NCI-H510A (cell line): ENCODE results near the gene CD58.

ENCODE experiments used
- DNase-seq: peaks from one replicate; lab custom pipeline; 2025; lab: John Stamatoyannopoulos, UW

The CD58 gene

GRCh38 chr1:116538544-116538943 lies 32.3 kb downstream of the CD58 start:
- DNase-seq = no peak

GRCh38 chr1:116537898-116538297 lies 32.9 kb downstream of the CD58 start:
- no peak for DNase-seq

GRCh38 chr1:116537040-116537831 lies 33.6 kb downstream of the CD58 start:
- no peak for DNase-seq

GRCh38 chr1:116534014-116534739 lies 36.6 kb downstream of the CD58 start:
- no peak for DNase-seq

- no peak for DNase-seq
Observed at GRCh38 chr1:116533429-116533820, 37.4 kb downstream of the CD58 start.

GRCh38 chr1:116532671-116533428 lies 38.0 kb downstream of the CD58 start:
- DNase-seq = no peak

DNA sequence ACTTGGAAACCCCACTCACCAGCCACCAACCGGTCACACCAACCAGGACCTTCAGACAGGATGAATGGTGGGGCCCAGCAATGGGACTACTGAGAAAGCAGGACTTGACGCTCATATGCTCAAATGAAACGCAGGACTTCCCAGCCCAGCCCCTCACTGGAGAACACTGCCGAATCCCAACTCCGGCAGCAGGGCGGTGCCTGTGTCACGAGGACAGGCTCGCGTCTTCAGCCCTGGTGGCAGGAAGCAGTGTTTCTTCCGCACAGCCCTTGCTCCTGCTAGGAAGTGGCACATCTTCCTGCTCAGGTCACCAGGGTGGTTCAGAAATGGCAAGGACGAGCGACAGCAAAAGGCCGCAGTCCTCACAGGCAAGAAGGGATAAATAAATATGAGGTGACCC lies 38.9 kb downstream of the CD58 start:
- DNase-seq = no peak

GRCh38 chr1:116529681-116530080 lies 41.1 kb downstream of the CD58 start:
- no peak for DNase-seq

DNA sequence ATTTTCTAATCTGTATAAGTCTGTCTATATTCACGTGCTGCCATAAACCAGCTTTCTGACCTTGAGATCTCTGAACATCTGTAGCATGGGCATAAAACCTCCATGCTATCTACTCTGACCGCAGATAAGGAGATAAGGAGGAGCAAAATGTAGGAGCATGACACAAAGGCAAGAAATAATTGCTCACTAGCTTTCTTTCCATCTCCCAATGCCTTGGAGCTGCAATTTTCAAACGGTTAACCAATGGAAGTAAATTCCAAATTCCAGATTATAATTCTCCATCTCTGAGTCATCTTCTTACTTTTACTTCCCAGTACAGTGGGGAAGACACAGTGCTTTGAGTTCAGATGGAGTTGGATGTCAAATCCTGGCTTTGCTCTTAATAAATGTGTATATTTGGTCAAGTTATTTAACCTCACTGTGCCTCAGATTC lies 41.6 kb downstream of the CD58 start:
- no peak for DNase-seq

- DNase-seq = no peak
Observed at GRCh38 chr1:116528329-116529083, 42.3 kb downstream of the CD58 start.

GRCh38 chr1:116525440-116525839 lies 45.4 kb downstream of the CD58 start:
- no peak for DNase-seq

GRCh38 chr1:116521186-116521585 lies 49.6 kb downstream of the CD58 start:
- DNase-seq = no peak

DNA sequence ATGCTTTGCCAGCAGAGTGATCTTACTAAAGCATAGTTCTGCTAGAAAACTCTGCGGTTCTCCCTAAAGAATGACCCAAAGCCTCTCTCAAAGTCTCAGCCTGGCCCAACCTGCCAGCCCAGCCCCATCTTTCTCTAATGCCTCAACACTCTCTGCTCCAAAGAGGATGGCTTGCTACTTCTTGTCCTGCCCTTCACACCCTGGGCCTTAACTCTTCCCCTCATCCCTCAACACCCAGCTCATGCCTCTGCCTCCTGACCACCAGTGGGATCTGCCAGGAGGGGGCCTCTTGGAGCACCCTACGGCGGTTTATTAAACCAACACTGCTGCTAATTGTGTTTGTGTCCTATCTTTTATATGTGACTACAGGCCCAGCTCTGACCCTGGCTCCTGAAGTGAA lies 52.4 kb downstream of the CD58 start:
- no peak for DNase-seq

DNA sequence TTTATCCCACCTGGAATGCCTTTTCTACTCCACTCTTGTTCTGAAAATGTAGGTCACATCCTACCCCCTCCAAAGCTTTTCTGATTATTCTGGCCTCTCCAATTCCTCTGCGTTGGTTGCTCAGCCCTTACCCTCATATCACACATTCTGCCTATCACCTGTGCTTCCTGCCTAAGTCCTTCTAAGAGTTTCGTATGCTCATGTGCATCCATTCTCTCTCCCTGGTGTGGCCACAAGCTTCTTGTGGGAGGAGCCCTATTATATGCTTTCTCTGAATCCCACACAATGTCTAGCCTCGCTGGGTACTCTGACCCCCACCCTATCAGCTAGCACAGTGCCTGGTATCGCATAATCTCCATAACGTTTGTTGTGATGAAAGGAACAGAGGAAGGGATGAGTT lies 54.2 kb downstream of the CD58 start:
- no peak for DNase-seq

GRCh38 chr1:116515702-116516101 lies 55.1 kb downstream of the CD58 start:
- DNase-seq = no peak

- no peak for DNase-seq
Observed at GRCh38 chr1:116514708-116515525, 55.9 kb downstream of the CD58 start.

DNA sequence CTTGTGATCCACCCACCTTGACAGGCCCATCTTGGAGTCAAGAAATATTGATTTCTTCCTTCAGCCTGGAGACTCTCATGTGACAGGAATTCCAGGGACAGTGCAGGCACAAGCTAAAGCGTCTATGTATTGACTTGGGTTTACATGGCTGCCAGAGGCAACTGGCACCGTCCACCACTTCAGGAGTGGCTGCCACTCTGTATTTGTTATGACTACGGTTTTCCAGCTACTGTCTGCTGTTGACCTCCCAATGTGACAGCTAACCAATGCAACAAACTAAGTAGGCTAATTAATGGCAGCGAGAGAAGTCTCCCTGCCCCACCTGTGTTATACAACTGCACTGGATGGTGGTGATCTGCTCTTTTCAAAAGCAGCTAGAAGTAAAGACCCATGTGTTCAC lies 56.9 kb downstream of the CD58 start:
- no peak for DNase-seq

GRCh38 chr1:116511459-116512019 lies 59.3 kb downstream of the CD58 start:
- DNase-seq = no peak

DNA sequence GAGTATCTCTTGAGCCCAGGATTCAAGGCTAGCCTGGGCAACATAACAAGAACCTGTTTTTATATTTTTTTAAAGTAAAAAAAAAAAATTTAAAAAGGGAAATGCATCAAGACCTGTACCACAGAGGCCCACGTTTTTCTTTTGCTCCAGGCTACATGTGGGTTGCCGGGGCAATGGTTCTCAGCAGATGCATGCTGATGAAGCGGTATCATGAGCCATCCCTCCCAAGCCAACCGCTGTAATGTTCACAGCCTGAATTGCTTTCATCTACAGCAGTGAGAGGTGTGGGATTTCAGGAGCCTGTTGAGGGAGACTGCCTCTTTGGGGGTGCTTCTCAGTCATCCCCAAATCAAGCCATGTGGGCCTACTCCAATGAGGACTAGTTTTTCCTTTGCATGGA lies 60.5 kb downstream of the CD58 start:
- no peak for DNase-seq
